Ascending aorta (tissue), 2 donors: Measurements from ENCODE around the gene TFB1M. TPM values are rescaled to one million over a fixed set of nuclear protein-coding genes. Genes with fewer than 3 reads are reported as not detected.
"Not testable (repeated sequence)": the region's sequence is repeated elsewhere in the genome, so short reads cannot be mapped to it uniquely, and the experiment has no call there.

Experiments
- DNase-seq, 2 donors: peaks; one replicate each; pipeline ENCODE4 v3.0.0-alpha.2; 2019; ENCODE audit warnings: low spot score in 2 of 2
- H3K27ac ChIP-seq, 2 donors: fragments of 200-600 bp; sonication (generic); one replicate each; pipeline ENCODE4 v1.5.1; 2016 to 2017; ENCODE audit warnings: mild to moderate bottlenecking in 1 of 2
- H3K27me3 ChIP-seq: fragments of 200-600 bp; sonication (generic); one replicate; pipeline ENCODE4 v1.5.1; 2017
- H3K36me3 ChIP-seq, 2 donors: fragments of 200-600 bp; sonication (generic); one replicate each; pipeline ENCODE4 v1.5.1; 2016
- H3K4me1 ChIP-seq, 2 donors: fragments of 200-600 bp; sonication (generic); one replicate each; pipeline ENCODE4 v1.5.1; 2016 to 2017; ENCODE audit warnings: mild to moderate bottlenecking in 1 of 2
- H3K4me3 ChIP-seq, 2 donors: fragments of 200-600 bp; sonication (generic); one replicate each; pipeline ENCODE4 v1.5.1; 2016 to 2017; ENCODE audit warnings: mild to moderate bottlenecking in 1 of 2
- H3K9me3 ChIP-seq, 2 donors: fragments of 200-600 bp; sonication (generic); one replicate each; pipeline ENCODE4 v1.5.1; 2016
- CTCF ChIP-seq, 3 experiments: fragments of 200-600 bp in 2 of 3; fragments of 450-650 bp in 1 of 3; sonication (generic) in 2 of 3; IDR thresholded peaks; one replicate each; pipeline ENCODE4 v1.5.1; 2016 to 2019; ENCODE audit warnings: antibody characterized with exemption in 3 of 3, mild to moderate bottlenecking in 1 of 3, moderate library complexity in 1 of 3
- intact Hi-C: fragments of 100-400 bp; cut with DNase I; formaldehyde crosslinking; loops from one replicate; pipeline ENCODE4 v1.15.1; 2023
- total RNA-seq: library from RNA; depleted of rRNA; stranded (reverse); fragments of >200 nt; gene quantifications from one replicate; pipeline ENCODE4 v1.1.0, GENCODE V29; 2016

TFB1M gene
- total RNA-seq, 1 donor from 2014 or later = 2.9 TPM

GRCh38 chr6:155271145-155271544, 43.1 kb downstream of the TFB1M start:
- peaks cover 3 to 24% of the 10 kb centered on the region in 2 donors for H3K4me1 ChIP-seq
- TF ChIP-seq CTCF (IDR thresholded peaks at IDR 0.05) = no peak
- H3K27me3 ChIP-seq = no peaks in the 10 kb centered on the region
- H3K27ac ChIP-seq = no peak overlapping the region
- H3K36me3 ChIP-seq = no peaks in the 10 kb centered on the region
- intact Hi-C loops = no loop called here
- no peak overlapping the region for H3K4me3 ChIP-seq
- DNase-seq = no peak
- H3K9me3 ChIP-seq = no peaks in the 10 kb centered on the region

- Histone ChIP-seq H3K27ac (no peak overlapping the region), H3K4me1 (peaks cover 3 to 24% of the 10 kb centered on the region in 2 donors), H3K4me3 (no peak overlapping the region), H3K9me3 (no peaks in the 10 kb centered on the region), H3K27me3 (no peaks in the 10 kb centered on the region), H3K36me3 (no peaks in the 10 kb centered on the region)
- intact Hi-C loops = no loop called here
- no peak for DNase-seq
- no peak for TF ChIP-seq CTCF (IDR thresholded peaks at IDR 0.05)
These were observed 43.7 kb downstream of the TFB1M start for GRCh38 chr6:155270561-155271091.

DNA sequence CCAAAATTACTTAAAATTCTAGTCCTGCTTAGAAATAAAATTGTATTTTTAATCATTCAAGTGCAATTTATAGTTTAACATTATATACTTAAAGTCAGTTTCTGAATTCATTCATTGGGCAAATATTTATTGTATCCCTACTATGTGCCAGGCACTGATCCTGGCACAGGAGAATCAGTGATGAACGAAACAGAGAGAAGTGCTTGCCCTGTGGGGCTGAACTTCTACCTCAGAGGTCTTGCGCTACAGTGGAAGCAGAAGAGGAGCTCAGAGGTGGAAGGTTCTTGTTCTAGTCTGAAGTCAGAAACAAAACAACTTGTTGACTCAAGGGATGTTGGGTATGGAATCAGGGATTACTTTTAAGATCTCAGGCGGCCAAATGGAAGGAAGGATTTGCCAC, 44.5 kb downstream of the TFB1M start:
- Histone ChIP-seq H3K9me3 (no peaks in the 10 kb centered on the region), H3K4me1 (peaks cover 3 to 24% of the 10 kb centered on the region in 2 donors), H3K27ac (no peak overlapping the region), H3K4me3 (no peak overlapping the region), H3K27me3 (no peaks in the 10 kb centered on the region), H3K36me3 (peaks cover 0 to 2% of the 10 kb centered on the region in 2 donors)
- intact Hi-C loops = no loop called here
- DNase-seq = no peak
- TF ChIP-seq CTCF (IDR thresholded peaks at IDR 0.05) = no peak

- H3K36me3 ChIP-seq, DNase-seq, H3K9me3 ChIP-seq, H3K4me3 ChIP-seq, H3K27me3 ChIP-seq, H3K27ac ChIP-seq, intact Hi-C loops: not testable (repeated sequence)
- peaks cover 0 to 15% of the 10 kb centered on the region in 2 donors for H3K4me1 ChIP-seq
- peak in 1 of 3 experiments; percentile 29 for TF ChIP-seq CTCF (IDR thresholded peaks at IDR 0.05)
These were observed 46.0 kb downstream of the TFB1M start for GRCh38 chr6:155268088-155268867.

- peak overlapping the region in 1 of 2 donors; percentile 9 for H3K27ac ChIP-seq
- H3K36me3 ChIP-seq = peaks cover 0 to 2% of the 10 kb centered on the region in 2 donors
- intact Hi-C loops = no loop called here
- no peak for TF ChIP-seq CTCF (IDR thresholded peaks at IDR 0.05)
- DNase-seq = no peak
- H3K27me3 ChIP-seq = no peaks in the 10 kb centered on the region
- no peak overlapping the region for H3K4me3 ChIP-seq
- peaks cover 0 to 6% of the 10 kb centered on the region in 2 donors for H3K4me1 ChIP-seq
- no peaks in the 10 kb centered on the region for H3K9me3 ChIP-seq
These were observed 46.9 kb downstream of the TFB1M start for GRCh38 chr6:155267411-155267810.
